ENCODE data around the gene SCGB1C2. TPM values are rescaled to one million over a fixed set of nuclear protein-coding genes. Genes with fewer than 3 reads are reported as not detected.

SCGB1C2 gene
- total RNA-seq, 1 experiment from 2014 or later, result not detected

GRCh38 chr17:142876-143784, 5.8 kb downstream of the SCGB1C2 start:
- CTCF ChIA-PET, result no interaction called here
- TF ChIP-seq GABPB1 (CRISPR knock-in tag; IDR thresholded peaks at IDR 0.05) (no peak), TEAD1 (CRISPR knock-in tag; IDR thresholded peaks at IDR 0.05) (no peak), CREM (CRISPR knock-in tag; IDR thresholded peaks at IDR 0.05) (no peak), GTF2I (CRISPR knock-in tag; conservative IDR thresholded peaks at IDR 0.05) (no peak), ZNF671 (CRISPR knock-in tag; IDR thresholded peaks at IDR 0.05) (no peak), SMAD3 (CRISPR knock-in tag; IDR thresholded peaks at IDR 0.05; ENCODE audit: borderline replicate concordance) (no peak), MLX (CRISPR knock-in tag; IDR thresholded peaks at IDR 0.05) (no peak), JUN (CRISPR knock-in tag; IDR thresholded peaks at IDR 0.05) (no peak), USF1 (CRISPR knock-in tag; IDR thresholded peaks at IDR 0.05) (no peak), MYBL2 (CRISPR knock-in tag; IDR thresholded peaks at IDR 0.05) (no peak), PRDM15 (CRISPR knock-in tag; IDR thresholded peaks at IDR 0.05) (no peak), TCF7 (CRISPR knock-in tag; IDR thresholded peaks at IDR 0.05; ENCODE audit: low read depth) (no peak), ATF1 (CRISPR knock-in tag; IDR thresholded peaks at IDR 0.05) (no peak), TEAD4 (CRISPR knock-in tag; IDR thresholded peaks at IDR 0.05) (no peak)
- TF ChIP-seq, protein P1, sequence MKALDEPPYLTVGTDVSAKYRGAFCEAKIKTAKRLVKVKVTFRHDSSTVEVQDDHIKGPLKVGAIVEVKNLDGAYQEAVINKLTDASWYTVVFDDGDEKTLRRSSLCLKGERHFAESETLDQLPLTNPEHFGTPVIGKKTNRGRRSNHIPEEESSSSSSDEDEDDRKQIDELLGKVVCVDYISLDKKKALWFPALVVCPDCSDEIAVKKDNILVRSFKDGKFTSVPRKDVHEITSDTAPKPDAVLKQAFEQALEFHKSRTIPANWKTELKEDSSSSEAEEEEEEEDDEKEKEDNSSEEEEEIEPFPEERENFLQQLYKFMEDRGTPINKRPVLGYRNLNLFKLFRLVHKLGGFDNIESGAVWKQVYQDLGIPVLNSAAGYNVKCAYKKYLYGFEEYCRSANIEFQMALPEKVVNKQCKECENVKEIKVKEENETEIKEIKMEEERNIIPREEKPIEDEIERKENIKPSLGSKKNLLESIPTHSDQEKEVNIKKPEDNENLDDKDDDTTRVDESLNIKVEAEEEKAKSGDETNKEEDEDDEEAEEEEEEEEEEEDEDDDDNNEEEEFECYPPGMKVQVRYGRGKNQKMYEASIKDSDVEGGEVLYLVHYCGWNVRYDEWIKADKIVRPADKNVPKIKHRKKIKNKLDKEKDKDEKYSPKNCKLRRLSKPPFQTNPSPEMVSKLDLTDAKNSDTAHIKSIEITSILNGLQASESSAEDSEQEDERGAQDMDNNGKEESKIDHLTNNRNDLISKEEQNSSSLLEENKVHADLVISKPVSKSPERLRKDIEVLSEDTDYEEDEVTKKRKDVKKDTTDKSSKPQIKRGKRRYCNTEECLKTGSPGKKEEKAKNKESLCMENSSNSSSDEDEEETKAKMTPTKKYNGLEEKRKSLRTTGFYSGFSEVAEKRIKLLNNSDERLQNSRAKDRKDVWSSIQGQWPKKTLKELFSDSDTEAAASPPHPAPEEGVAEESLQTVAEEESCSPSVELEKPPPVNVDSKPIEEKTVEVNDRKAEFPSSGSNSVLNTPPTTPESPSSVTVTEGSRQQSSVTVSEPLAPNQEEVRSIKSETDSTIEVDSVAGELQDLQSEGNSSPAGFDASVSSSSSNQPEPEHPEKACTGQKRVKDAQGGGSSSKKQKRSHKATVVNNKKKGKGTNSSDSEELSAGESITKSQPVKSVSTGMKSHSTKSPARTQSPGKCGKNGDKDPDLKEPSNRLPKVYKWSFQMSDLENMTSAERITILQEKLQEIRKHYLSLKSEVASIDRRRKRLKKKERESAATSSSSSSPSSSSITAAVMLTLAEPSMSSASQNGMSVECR (CRISPR knock-in tag; IDR thresholded peaks at IDR 0.05; ENCODE audit: borderline replicate concordance), result no peak
- TF ChIP-seq, protein P2, sequence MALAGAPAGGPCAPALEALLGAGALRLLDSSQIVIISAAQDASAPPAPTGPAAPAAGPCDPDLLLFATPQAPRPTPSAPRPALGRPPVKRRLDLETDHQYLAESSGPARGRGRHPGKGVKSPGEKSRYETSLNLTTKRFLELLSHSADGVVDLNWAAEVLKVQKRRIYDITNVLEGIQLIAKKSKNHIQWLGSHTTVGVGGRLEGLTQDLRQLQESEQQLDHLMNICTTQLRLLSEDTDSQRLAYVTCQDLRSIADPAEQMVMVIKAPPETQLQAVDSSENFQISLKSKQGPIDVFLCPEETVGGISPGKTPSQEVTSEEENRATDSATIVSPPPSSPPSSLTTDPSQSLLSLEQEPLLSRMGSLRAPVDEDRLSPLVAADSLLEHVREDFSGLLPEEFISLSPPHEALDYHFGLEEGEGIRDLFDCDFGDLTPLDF (CRISPR knock-in tag; IDR thresholded peaks at IDR 0.05), result no peak
- no peak overlapping the region for H3K4me3 Mint-ChIP-seq
- DNase-seq (ENCODE audit: low spot score) (no peak), ATAC-seq (no peak)
- H3K27ac Mint-ChIP-seq, result no peak overlapping the region
- H3K4me1 Mint-ChIP-seq, result no peaks in the 10 kb centered on the region
- POLR2A ChIA-PET, result no interaction called here
- H3K9me3 Mint-ChIP-seq, result peaks cover 6% of the 10 kb centered on the region
- peaks cover 3% of the 10 kb centered on the region for H3K27me3 Mint-ChIP-seq (ENCODE audit: low read depth)
- peaks cover 3% of the 10 kb centered on the region; the same call in 1 of the 2 replicates for H3K36me3 Mint-ChIP-seq

All from WTC11 (cell line).